NCI-H524 treated with DMSO at 0.1 percent for 48 hours (cell line): ENCODE measurements around the gene DNAH1.

Experiments
- DNase-seq: peaks from one replicate; lab custom pipeline; 2025; lab: John Stamatoyannopoulos, UW

The DNAH1 gene

DNA sequence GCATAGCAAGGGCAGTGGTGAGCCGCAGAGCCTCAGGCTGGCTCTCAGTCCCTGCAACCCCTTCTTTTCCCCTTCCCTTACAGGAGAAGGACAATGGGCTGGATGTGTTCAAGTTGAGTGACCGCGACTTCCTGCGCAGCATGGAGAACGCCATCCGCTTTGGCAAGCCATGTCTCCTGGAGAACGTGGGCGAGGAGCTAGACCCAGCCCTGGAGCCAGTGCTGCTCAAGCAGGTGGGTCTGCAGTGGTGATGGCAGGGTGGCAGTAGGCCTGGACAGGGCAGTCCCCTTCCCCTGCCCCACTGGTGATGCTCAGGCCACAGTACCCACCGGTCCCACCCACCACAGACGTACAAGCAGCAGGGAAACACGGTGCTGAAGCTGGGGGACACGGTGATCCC is 75.0 kb downstream of the DNAH1 start:
- no peak for DNase-seq

GRCh38 chr3:52392216-52392930 is 76.3 kb downstream of the DNAH1 start:
- no peak for DNase-seq

DNA sequence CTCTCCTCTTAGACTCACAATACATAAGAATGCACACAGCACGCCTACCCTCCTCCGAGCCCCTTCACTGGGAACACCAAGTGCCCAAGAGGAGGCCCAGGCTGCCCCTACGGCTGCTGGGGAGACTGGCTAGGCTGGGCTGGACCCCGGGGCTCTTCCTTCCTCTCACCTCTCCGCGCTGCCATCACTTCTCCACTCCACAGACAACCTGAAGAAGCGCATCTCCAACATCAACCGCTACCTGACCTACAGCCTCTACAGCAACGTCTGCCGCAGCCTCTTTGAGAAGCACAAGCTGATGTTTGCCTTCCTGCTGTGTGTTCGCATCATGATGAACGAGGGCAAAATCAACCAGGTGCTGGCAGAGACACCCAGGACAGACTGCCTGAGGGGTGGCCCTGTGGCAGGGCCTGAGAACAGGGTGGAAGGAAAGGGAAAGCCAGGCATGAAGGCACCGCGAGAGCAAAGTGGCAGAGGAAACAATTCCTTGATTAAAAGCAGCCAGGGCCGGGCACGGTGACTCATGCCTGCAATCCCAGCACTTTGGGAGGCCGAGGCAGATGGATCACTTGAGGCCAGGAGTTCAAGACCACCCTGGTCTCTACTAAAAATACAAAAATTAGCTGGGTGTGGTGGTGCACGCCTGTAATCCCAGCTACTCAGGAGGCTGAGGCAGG is 77.2 kb downstream of the DNAH1 start:
- DNase-seq = no peak

GRCh38 chr3:52393959-52394670 is 78.0 kb downstream of the DNAH1 start:
- DNase-seq = no peak

- no peak for DNase-seq
These were observed 78.8 kb downstream of the DNAH1 start for GRCh38 chr3:52394751-52395502.

DNA sequence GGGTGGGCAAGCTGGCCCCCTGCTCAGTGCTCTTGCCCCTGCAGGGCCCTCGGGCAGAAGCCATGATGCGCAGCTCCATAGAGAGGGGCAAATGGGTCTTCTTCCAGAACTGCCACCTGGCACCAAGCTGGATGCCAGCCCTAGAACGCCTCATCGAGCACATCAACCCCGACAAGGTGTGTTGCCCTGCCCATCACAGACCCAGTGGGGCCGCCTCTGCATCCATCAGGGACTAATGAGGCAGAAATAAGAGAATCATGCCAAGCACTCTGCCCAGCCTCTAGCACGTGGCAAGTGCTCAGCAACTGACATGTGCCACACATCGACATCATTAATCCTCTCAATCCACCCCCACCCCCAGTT is 79.4 kb downstream of the DNAH1 start:
- DNase-seq = no peak

DNA sequence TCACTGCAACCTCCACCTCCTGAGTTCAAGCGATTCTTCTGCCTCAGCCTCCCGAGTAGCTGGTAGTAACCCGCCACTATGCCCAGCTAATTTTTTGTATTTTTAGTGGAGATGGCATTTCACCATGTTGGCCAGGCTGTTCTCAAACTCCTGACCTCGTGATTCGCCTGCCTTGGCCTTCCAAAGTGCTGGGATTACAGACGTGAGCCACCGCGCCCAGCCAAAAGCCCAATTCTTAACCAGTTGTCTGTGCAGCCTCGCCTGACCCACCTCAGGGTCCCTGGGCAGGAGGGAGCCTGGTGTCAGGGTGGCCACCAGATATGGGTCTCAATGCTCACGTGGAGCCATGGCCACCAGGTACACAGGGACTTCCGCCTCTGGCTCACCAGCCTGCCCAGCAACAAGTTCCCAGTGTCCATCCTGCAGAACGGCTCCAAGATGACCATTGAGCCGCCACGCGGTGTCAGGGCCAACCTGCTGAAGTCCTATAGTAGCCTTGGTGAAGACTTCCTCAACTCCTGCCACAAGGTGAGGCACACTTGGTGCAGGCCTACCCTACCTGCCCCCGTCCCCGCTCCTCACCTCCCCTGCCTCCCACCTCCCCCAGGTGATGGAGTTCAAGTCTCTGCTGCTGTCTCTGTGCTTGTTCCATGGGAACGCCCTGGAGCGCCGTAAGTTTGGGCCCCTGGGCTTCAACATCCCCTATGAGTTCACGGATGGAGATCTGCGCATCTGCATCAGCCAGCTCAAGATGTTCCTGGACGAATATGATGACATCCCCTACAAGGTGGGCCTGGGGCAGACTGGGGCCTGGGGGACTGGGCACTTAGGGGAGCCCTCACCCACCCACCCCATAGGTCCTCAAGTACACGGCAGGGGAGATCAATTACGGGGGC is 80.1 kb downstream of the DNAH1 start:
- no peak for DNase-seq

GRCh38 chr3:52396907-52397591 is 80.9 kb downstream of the DNAH1 start:
- DNase-seq = no peak

DNA sequence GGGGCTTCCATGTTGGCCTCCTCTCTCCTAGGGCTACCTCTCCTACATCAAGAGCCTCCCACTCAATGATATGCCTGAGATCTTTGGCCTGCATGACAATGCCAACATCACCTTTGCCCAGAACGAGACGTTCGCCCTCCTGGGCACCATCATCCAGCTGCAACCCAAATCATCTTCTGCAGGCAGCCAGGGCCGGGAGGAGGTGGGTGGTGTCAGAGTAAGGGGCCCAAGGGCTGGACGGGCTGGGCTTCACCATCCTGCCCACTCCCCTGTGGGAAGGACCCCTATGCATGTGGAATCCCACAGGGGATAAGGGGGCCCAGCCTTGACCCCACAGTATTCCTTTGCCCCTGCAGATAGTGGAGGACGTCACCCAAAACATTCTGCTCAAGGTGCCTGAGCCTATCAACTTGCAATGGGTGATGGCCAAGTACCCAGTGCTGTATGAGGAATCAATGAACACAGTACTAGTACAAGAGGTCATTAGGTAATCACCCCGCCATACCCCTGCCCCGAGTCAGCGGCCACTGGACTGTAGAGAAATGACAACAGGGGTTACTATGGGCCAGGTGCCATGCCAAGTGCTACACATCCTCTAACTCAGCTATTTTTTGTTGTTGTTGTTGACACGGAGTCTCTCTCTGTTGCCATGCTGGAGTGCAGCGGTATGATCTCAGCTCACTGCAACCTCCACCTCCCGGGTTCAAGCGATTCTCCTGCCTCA is 81.7 kb downstream of the DNAH1 start:
- no peak for DNase-seq

GRCh38 chr3:52398670-52399081 is 82.6 kb downstream of the DNAH1 start:
- DNase-seq = no peak

DNA sequence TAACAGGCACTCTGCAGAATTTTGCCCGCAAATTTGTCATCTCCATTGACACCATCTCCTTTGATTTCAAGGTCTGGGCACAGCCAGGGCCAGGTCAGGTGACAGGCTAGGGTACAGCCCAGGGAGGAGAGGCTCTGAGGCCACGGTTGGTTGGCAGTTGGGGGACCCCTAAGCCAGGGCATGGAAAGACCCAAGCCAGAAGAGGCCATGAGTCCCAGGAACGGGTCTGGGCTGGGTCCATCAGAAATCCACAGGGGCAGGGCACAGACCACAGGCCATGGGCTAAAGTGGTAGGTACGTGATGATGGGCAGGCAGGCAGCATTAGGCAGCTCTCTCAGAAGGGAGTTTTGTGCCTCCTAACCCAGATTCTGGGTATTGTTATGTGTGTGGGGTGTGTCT is 83.0 kb downstream of the DNAH1 start:
- DNase-seq = no peak

GRCh38 chr3:52399593-52399992 is 83.5 kb downstream of the DNAH1 start:
- DNase-seq = no peak

DNA sequence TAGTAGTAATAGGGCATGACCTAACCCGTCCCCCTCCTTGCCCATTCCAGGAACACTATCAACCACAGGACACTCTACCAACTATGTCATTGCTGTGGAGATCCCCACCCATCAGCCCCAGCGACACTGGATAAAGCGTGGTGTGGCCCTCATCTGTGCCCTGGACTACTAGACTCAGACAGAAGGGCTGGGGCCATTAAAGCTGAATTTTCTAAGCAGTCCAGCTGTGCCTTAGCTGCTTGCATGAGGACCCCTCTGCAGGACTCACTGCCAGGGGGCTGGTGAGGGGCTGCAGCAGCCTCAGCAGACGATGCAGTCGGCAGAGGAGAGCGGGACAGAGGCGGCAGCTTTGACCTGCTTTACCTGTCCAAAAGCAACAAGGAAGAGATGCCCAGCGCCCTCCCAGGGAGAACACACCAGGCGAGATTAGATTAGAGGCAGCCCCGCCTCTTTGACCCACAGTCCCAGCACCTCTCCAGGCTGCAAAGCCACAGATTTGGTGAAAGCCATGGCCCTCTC is 84.2 kb downstream of the DNAH1 start:
- DNase-seq = no peak

GRCh38 chr3:52401021-52401420 is 84.9 kb downstream of the DNAH1 start:
- DNase-seq = no peak

GRCh38 chr3:52401551-52401950 is 85.4 kb downstream of the DNAH1 start:
- no peak for DNase-seq

- DNase-seq = no peak
These were observed 86.0 kb downstream of the DNAH1 start for GRCh38 chr3:52402101-52402521.

- DNase-seq = no peak
These were observed 86.7 kb downstream of the DNAH1 start for GRCh38 chr3:52402706-52403270.

GRCh38 chr3:52403271-52403841 is 87.2 kb downstream of the DNAH1 start:
- no peak for DNase-seq

DNA sequence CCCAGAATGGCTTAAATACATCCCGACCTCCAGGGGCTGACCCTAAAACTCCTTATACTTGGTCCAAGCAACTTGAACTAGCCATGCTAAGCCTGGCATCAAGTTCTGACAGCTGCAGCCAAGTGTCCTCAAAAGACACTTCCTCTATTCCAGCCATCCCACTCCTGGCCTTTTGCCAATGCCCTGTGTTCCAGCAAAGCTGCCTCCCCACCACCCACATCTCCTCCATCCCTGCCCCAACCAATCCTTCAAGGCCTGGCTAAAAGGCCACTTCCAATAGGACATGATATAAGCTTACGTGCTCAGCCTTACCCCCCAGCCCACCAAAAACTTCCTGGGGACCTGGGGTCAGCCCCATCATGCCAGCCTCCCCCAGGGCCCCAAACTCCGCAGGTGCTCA is 87.8 kb downstream of the DNAH1 start:
- no peak for DNase-seq
